Activated CD8-positive, alpha-beta T cell treated with anti-CD3 and anti-CD28 coated beads for 36 hours (primary cell): Measurements from ENCODE around the gene TFB2M. TPM values are rescaled to one million over a fixed set of nuclear protein-coding genes. Genes with fewer than 3 reads are reported as not detected.

Experiments used
- ATAC-seq: fragments of 200-7000 bp; cut with Tn5 transposase; one replicate; pipeline ENCODE4 v1.10.0; 2021; ENCODE audit warnings: mild to moderate bottlenecking, moderate library complexity
- CTCF ChIA-PET: fragments of 350-600 bp; sonication (Branson Sonifier 250); formaldehyde crosslinking; loops from one replicate; lab custom pipeline; 2021; ENCODE audit warnings: antibody characterized with exemption; lab: Charles Lee
- POLR2A ChIA-PET: fragments of 350-600 bp; sonication (Branson Sonifier 250); formaldehyde crosslinking; loops from one replicate; lab custom pipeline; 2021; ENCODE audit warnings: antibody characterized with exemption; lab: Charles Lee
- DNase-seq: peaks from one replicate; pipeline ENCODE4 v3.0.0-alpha.2; 2020
- H3K27ac Mint-ChIP-seq: one replicate; pipeline ENCODE4 v1.8.0; 2021; ENCODE audit warnings: mild to moderate bottlenecking, mixed read lengths
- H3K27me3 Mint-ChIP-seq: one replicate; pipeline ENCODE4 v1.8.0; 2021; ENCODE audit warnings: mixed read lengths
- H3K36me3 Mint-ChIP-seq: one replicate; pipeline ENCODE4 v1.8.0; 2021; ENCODE audit warnings: low read depth, mixed read lengths
- H3K4me1 Mint-ChIP-seq: one replicate; pipeline ENCODE4 v1.8.0; 2021; ENCODE audit warnings: low read depth, mixed read lengths
- H3K4me3 Mint-ChIP-seq: one replicate; pipeline ENCODE4 v1.8.0; 2021; ENCODE audit warnings: mild to moderate bottlenecking, moderate library complexity, mixed read lengths
- H3K9me3 Mint-ChIP-seq: one replicate; pipeline ENCODE4 v1.8.0; 2021; ENCODE audit warnings: mixed read lengths
- CTCF ChIP-seq: fragments of 200-600 bp; IDR thresholded peaks from one replicate; pipeline ENCODE4 v1.8.0; 2022; ENCODE audit warnings: antibody characterized with exemption, mild to moderate bottlenecking
- intact Hi-C: fragments of 100-400 bp; cut with micrococcal nuclease; formaldehyde crosslinking; loops from one replicate; pipeline ENCODE4 v1.10.0; 2022
- total RNA-seq, 2 experiments: library from RNA; stranded (reverse); gene quantifications; one replicate each; pipeline ENCODE4 v1.2.3, GENCODE V29; 2021

TFB2M gene
- total RNA-seq, 2 experiments from 2014 or later, result 16.0 TPM

- peak; percentile 43 for DNase-seq
- intact Hi-C loops, result loop anchor here (5.0 kb wide), 1 partner anchor 62 kb away; the partner anchor contains the start of gene SMYD3
- Mint-ChIP-seq H3K36me3 (peaks cover 26% of the 10 kb centered on the region), H3K4me3 (peak overlapping the region; percentile 67), H3K4me1 (peaks cover 49% of the 10 kb centered on the region), H3K27me3 (no peaks in the 10 kb centered on the region), H3K27ac (peak overlapping the region; percentile 97), H3K9me3 (no peaks in the 10 kb centered on the region)
- CTCF ChIA-PET, result no interaction called here
- POLR2A ChIA-PET, result no interaction called here
- TF ChIP-seq CTCF, result no peak
- ATAC-seq, result peak; percentile 32
Measured at GRCh38 chr1:246569248-246570238, 3.5 kb upstream of the TFB2M start.

GRCh38 chr1:246567646-246568235 lies 1.7 kb upstream of the TFB2M start:
- TF ChIP-seq CTCF, result no peak
- ChIA-PET CTCF (interaction anchor here (0.6 to 1.0 kb wide), 2 partner anchors 11 to 156 kb away, joined by 3 read pairs; no protein-coding TSS in a partner anchor), POLR2A (interaction anchor here (0.8 to 1.9 kb wide), 5 partner anchors 8 to 36 kb away, joined by 3 to 6 read pairs (median 4); no protein-coding TSS in a partner anchor)
- Mint-ChIP-seq H3K9me3 (no peaks in the 10 kb centered on the region), H3K4me1 (peaks cover 46% of the 10 kb centered on the region), H3K27ac (peak overlapping the region; percentile 98), H3K27me3 (no peaks in the 10 kb centered on the region), H3K36me3 (peaks cover 27% of the 10 kb centered on the region), H3K4me3 (peak overlapping the region; percentile 99)
- intact Hi-C loops, result loop anchor here (5.0 kb wide), 1 partner anchor 60 kb away; the partner anchor contains the start of gene SMYD3
- DNase-seq (no peak), ATAC-seq (no peak)

- CTCF ChIA-PET, result interaction anchor here (0.6 to 1.5 kb wide), 3 partner anchors 26 to 156 kb away, joined by 3 to 5 read pairs (median 3); no protein-coding TSS in a partner anchor
- Mint-ChIP-seq H3K4me3 (peak overlapping the region; percentile 99), H3K9me3 (no peaks in the 10 kb centered on the region), H3K4me1 (peaks cover 44% of the 10 kb centered on the region), H3K27ac (peak overlapping the region; percentile 98), H3K27me3 (no peaks in the 10 kb centered on the region), H3K36me3 (peaks cover 27% of the 10 kb centered on the region)
- POLR2A ChIA-PET, result interaction anchor here (0.6 to 2.3 kb wide), 14 partner anchors 9 to 267 kb away, joined by 3 to 8 read pairs (median 3); partner anchors contain the start of gene SMYD3
- intact Hi-C loops, result loop anchor here (5.0 kb wide), 1 partner anchor 60 kb away; the partner anchor contains the start of gene SMYD3
- ATAC-seq (peak; percentile 4), DNase-seq (peak; percentile 26)
- TF ChIP-seq CTCF, result no peak
Measured at GRCh38 chr1:246566813-246567645, 968 bp upstream of the TFB2M start.

GRCh38 chr1:246565751-246566127 lies 322 bp downstream of the TFB2M start:
- TF ChIP-seq CTCF, result no peak
- H3K27me3 Mint-ChIP-seq, result no peaks in the 10 kb centered on the region
- CTCF ChIA-PET, result interaction anchor here (1.0 to 1.5 kb wide), 3 partner anchors 27 to 68 kb away, joined by 3 to 5 read pairs (median 3); no protein-coding TSS in a partner anchor
- POLR2A ChIA-PET, result interaction anchor here (1.0 to 2.3 kb wide), 7 partner anchors 10 to 52 kb away, joined by 3 to 8 read pairs (median 3); no protein-coding TSS in a partner anchor
- H3K9me3 Mint-ChIP-seq, result no peaks in the 10 kb centered on the region
- peak overlapping the region; percentile 98 for H3K27ac Mint-ChIP-seq
- ATAC-seq, result no peak
- no peak for DNase-seq
- H3K36me3 Mint-ChIP-seq, result peaks cover 24% of the 10 kb centered on the region
- H3K4me3 Mint-ChIP-seq, result peak overlapping the region; percentile 99
- intact Hi-C loops, result loop anchor here (5.0 kb wide), 1 partner anchor 58 kb away; the partner anchor contains the start of gene SMYD3
- peaks cover 38% of the 10 kb centered on the region for H3K4me1 Mint-ChIP-seq
